Superior temporal gyrus (tissue), 1 donor: ENCODE results near the gene STX8.
A peak's percentile ranks its signal among the peaks of the same experiment; 100 is the strongest.
"Not testable (repeated sequence)": the region's sequence is repeated elsewhere in the genome, so short reads cannot be mapped to it uniquely, and the experiment has no call there.

Experiments
- DNase-seq: peaks from one replicate; pipeline ENCODE4 v3.0.0-alpha.2; 2016; ENCODE audit errors: extremely low spot score

The STX8 gene

GRCh38 chr17:9557161-9557755 is 18.4 kb downstream of the STX8 start:
- DNase-seq, result peak; percentile 21

- DNase-seq, result not testable (repeated sequence)
These were observed 20.9 kb downstream of the STX8 start for GRCh38 chr17:9554715-9555114.

GRCh38 chr17:9553596-9553995 is 22.0 kb downstream of the STX8 start:
- no peak for DNase-seq

GRCh38 chr17:9553181-9553580 is 22.4 kb downstream of the STX8 start:
- no peak for DNase-seq

GRCh38 chr17:9549215-9549614 is 26.4 kb downstream of the STX8 start:
- DNase-seq, result no peak

GRCh38 chr17:9544221-9544620 is 31.4 kb downstream of the STX8 start:
- no peak for DNase-seq

- DNase-seq, result no peak
These were observed 33.9 kb downstream of the STX8 start for GRCh38 chr17:9541718-9542117.

- no peak for DNase-seq
These were observed 37.0 kb downstream of the STX8 start for GRCh38 chr17:9538626-9539025.

- no peak for DNase-seq
These were observed 38.3 kb downstream of the STX8 start for GRCh38 chr17:9537177-9537776.

- no peak for DNase-seq
These were observed 39.6 kb downstream of the STX8 start for GRCh38 chr17:9536061-9536460.

- no peak for DNase-seq
These were observed 42.2 kb downstream of the STX8 start for GRCh38 chr17:9533441-9533840.

GRCh38 chr17:9532715-9533114 is 42.9 kb downstream of the STX8 start:
- DNase-seq, result no peak

- no peak for DNase-seq
These were observed 44.6 kb downstream of the STX8 start for GRCh38 chr17:9531034-9531433.

- DNase-seq, result peak; percentile 47
These were observed 46.5 kb downstream of the STX8 start for GRCh38 chr17:9529033-9529700.

GRCh38 chr17:9527788-9528187 is 47.8 kb downstream of the STX8 start:
- no peak for DNase-seq

GRCh38 chr17:9522074-9522473 is 53.5 kb downstream of the STX8 start:
- peak; percentile 85 for DNase-seq

- no peak for DNase-seq
These were observed 54.6 kb downstream of the STX8 start for GRCh38 chr17:9521062-9521461.

GRCh38 chr17:9520649-9521048 is 55.0 kb downstream of the STX8 start:
- no peak for DNase-seq

- no peak for DNase-seq
These were observed 55.9 kb downstream of the STX8 start for GRCh38 chr17:9519583-9520272.

- no peak for DNase-seq
These were observed 58.2 kb downstream of the STX8 start for GRCh38 chr17:9517396-9517795.

- DNase-seq, result no peak
These were observed 62.4 kb downstream of the STX8 start for GRCh38 chr17:9513266-9513665.

GRCh38 chr17:9512323-9513168 is 63.1 kb downstream of the STX8 start:
- DNase-seq, result no peak
